ENCODE data around the gene SNX33. TPM values are rescaled to one million over a fixed set of nuclear protein-coding genes. Genes with fewer than 3 reads are reported as not detected.

Gene SNX33
- total RNA-seq, 1 experiment from 2014 or later = 8.3 TPM

- intact Hi-C loops (cut with micrococcal nuclease) = no loop called here
- no TSS peak for BruUV-seq (replicated peaks)
- no peak overlapping the region for H3K4me2 ChIP-seq (ENCODE audit: low read length)
Observed at GRCh38 chr15:75655931-75656330, 8.2 kb downstream of the SNX33 start.

GRCh38 chr15:75656331-75656730, 8.6 kb downstream of the SNX33 start:
- H3K27ac ChIP-seq (ENCODE audit: low read depth, low read length) = no peak overlapping the region
- no peak overlapping the region for H3K4me3 ChIP-seq (replicated peaks in 1 of 2; ENCODE audit: low read depth in 1 of 2, low read length in 2 of 2)
- peaks cover 0 to 2% of the 10 kb centered on the region in 2 experiments; a peak in 1 of 4 replicates for H3K36me3 ChIP-seq (ENCODE audit: control insufficient read depth in 1 of 2, insufficient read depth in 2 of 2, low read length in 2 of 2)
- no peaks in the 10 kb centered on the region for H3K27me3 ChIP-seq (ENCODE audit: insufficient read depth, low read length)
- BruUV-seq (replicated peaks) = no TSS peak
- H3K9me3 ChIP-seq (ENCODE audit: control insufficient read depth in 1 of 2, insufficient read depth in 1 of 2, low read depth in 1 of 2, low read length in 2 of 2) = no peaks in the 10 kb centered on the region
- no peaks in the 10 kb centered on the region for H3K9me2 ChIP-seq (ENCODE audit: insufficient read depth)
- H3K9ac ChIP-seq (ENCODE audit: low read length) = no peak overlapping the region
- ChIA-PET POLR2A (no interaction called here), RAD21 (ENCODE audit: low non-redundant PET in 1 of 2, low total read pairs in 2 of 2, uncharacterized antibody in 2 of 2, unreplicated experiment in 2 of 2) (no interaction called here), CTCF (no interaction called here)
- no peak for DNase-seq (ENCODE audit: low read depth, low spot score)
- no peak overlapping the region for H3K4me2 ChIP-seq (ENCODE audit: low read length)
- ATAC-seq = no peak
- intact Hi-C loops (cut with micrococcal nuclease) = no loop called here
- H4K20me1 ChIP-seq (ENCODE audit: insufficient read depth) = no peaks in the 10 kb centered on the region
- peaks cover 19 to 32% of the 10 kb centered on the region in 2 experiments for H3K4me1 ChIP-seq (ENCODE audit: control insufficient read depth in 1 of 2, insufficient read depth in 2 of 2, low read length in 2 of 2)
- no peak overlapping the region for H2AFZ ChIP-seq (ENCODE audit: low read depth, low read length, poor library complexity, severe bottlenecking)
- H3K79me2 ChIP-seq (ENCODE audit: insufficient read depth, low read length) = peaks cover 20% of the 10 kb centered on the region
- TF ChIP-seq ATF3 (IDR thresholded peaks at IDR 0.05) (no peak), SP1 (IDR thresholded peaks at IDR 0.05; ENCODE audit: low read depth) (no peak), RAD21 (IDR thresholded peaks at IDR 0.05; ENCODE audit: low read depth) (no peak), JUND (IDR thresholded peaks at IDR 0.05) (no peak), POLR2A (IDR thresholded peaks at IDR 0.05; ENCODE audit: borderline replicate concordance, extremely low read depth, insufficient read depth, insufficient read length) (no peak), SRF (IDR thresholded peaks at IDR 0.05; ENCODE audit: low read depth) (no peak), REST (IDR thresholded peaks at IDR 0.05; ENCODE audit: low read depth) (no peak), SIN3A (IDR thresholded peaks at IDR 0.05; ENCODE audit: low read depth) (no peak), EZH2phosphoT487 (IDR thresholded peaks at IDR 0.05; ENCODE audit: borderline replicate concordance) (no peak), TCF7L2 (IDR thresholded peaks at IDR 0.05; ENCODE audit: borderline replicate concordance, extremely low read depth, insufficient read depth, insufficient read length) (no peak)

More at GRCh38 chr15:75655931-75656330, 8.2 kb downstream of the SNX33 start:
- RAD21 ChIA-PET (ENCODE audit: low non-redundant PET in 1 of 2, low total read pairs in 2 of 2, uncharacterized antibody in 2 of 2, unreplicated experiment in 2 of 2) = no interaction called here
- Histone ChIP-seq H4K20me1 (ENCODE audit: insufficient read depth) (no peaks in the 10 kb centered on the region), H3K4me1 (ENCODE audit: control insufficient read depth in 1 of 2, insufficient read depth in 2 of 2, low read length in 2 of 2) (peaks cover 20 to 32% of the 10 kb centered on the region in 2 experiments), H3K9ac (ENCODE audit: low read length) (no peak overlapping the region), H3K27me3 (ENCODE audit: insufficient read depth, low read length) (no peaks in the 10 kb centered on the region), H3K4me3 (replicated peaks in 1 of 2; ENCODE audit: low read depth in 1 of 2, low read length in 2 of 2) (no peak overlapping the region), H3K27ac (ENCODE audit: low read depth, low read length) (no peak overlapping the region), H3K79me2 (ENCODE audit: insufficient read depth, low read length) (peaks cover 24% of the 10 kb centered on the region), H3K36me3 (ENCODE audit: control insufficient read depth in 1 of 2, insufficient read depth in 2 of 2, low read length in 2 of 2) (peaks cover under 1 to 2% of the 10 kb centered on the region in 2 experiments; a peak in 1 of 4 replicates), H2AFZ (ENCODE audit: low read depth, low read length, poor library complexity, severe bottlenecking) (no peak overlapping the region), H3K9me2 (ENCODE audit: insufficient read depth) (no peaks in the 10 kb centered on the region), H3K9me3 (ENCODE audit: control insufficient read depth in 1 of 2, insufficient read depth in 1 of 2, low read depth in 1 of 2, low read length in 2 of 2) (no peaks in the 10 kb centered on the region)
- CTCF ChIA-PET = no interaction called here
- ATAC-seq (no peak), DNase-seq (ENCODE audit: low read depth, low spot score) (no peak)
- TF ChIP-seq CTCF (IDR thresholded peaks at IDR 0.05 in 2 of 3, conservative IDR thresholded peaks at IDR 0.05 in 1 of 3; ENCODE audit: borderline replicate concordance in 1 of 3, insufficient read depth in 1 of 3, low read depth in 2 of 3, low read length in 2 of 3) (no peak), POLR2A (IDR thresholded peaks at IDR 0.05; ENCODE audit: borderline replicate concordance, extremely low read depth, insufficient read depth, insufficient read length) (no peak), TCF7L2 (IDR thresholded peaks at IDR 0.05; ENCODE audit: borderline replicate concordance, extremely low read depth, insufficient read depth, insufficient read length) (no peak), YY1 (IDR thresholded peaks at IDR 0.05; ENCODE audit: extremely low read depth, insufficient replicate concordance, low read depth, low read length) (no peak), CBX3 (IDR thresholded peaks at IDR 0.05; ENCODE audit: low read depth) (no peak)
- POLR2A ChIA-PET = no interaction called here
